GM12801 (cell line): ENCODE data around the gene FCN3.

ENCODE experiments used
- CTCF ChIP-seq: IDR thresholded peaks from one replicate; pipeline ENCODE4 v1.5.1; 2011; ENCODE audit warnings: control low read depth; ENCODE audit not compliant: insufficient read length; ENCODE audit errors: extremely low read depth

The FCN3 gene

GRCh38 chr1:27351541-27352107 lies 23.0 kb downstream of the FCN3 start:
- TF ChIP-seq CTCF = no peak

GRCh38 chr1:27350663-27351540 lies 23.7 kb downstream of the FCN3 start:
- no peak for TF ChIP-seq CTCF

GRCh38 chr1:27349784-27350662 lies 24.6 kb downstream of the FCN3 start:
- TF ChIP-seq CTCF = no peak

- TF ChIP-seq CTCF = no peak
Measured at GRCh38 chr1:27348861-27349783, 25.5 kb downstream of the FCN3 start.

- no peak for TF ChIP-seq CTCF
Measured at GRCh38 chr1:27346991-27347624, 27.5 kb downstream of the FCN3 start.

- TF ChIP-seq CTCF = no peak
Measured at GRCh38 chr1:27346357-27346756, 28.3 kb downstream of the FCN3 start.
